Measurements from ENCODE around the gene SLC3A2. TPM values are rescaled to one million over a fixed set of nuclear protein-coding genes. Genes with fewer than 3 reads are reported as not detected.

SLC3A2 gene
- total RNA-seq, 1 experiment from 2014 or later, result 334 TPM

GRCh38 chr11:62919898-62920640 lies 39.4 kb downstream of the SLC3A2 start:
- Mint-ChIP-seq H3K36me3 (no peaks in the 10 kb centered on the region), H3K4me3 (no peak overlapping the region), H3K4me1 (peaks cover 24% of the 10 kb centered on the region), H3K9me3 (no peaks in the 10 kb centered on the region), H3K27ac (no peak overlapping the region), H3K27me3 (ENCODE audit: low read depth) (peaks cover 32% of the 10 kb centered on the region)
- ATAC-seq, result no peak
- POLR2A ChIA-PET, result no interaction called here
- no peak for DNase-seq (ENCODE audit: low spot score)
- TF ChIP-seq FOXK1 (CRISPR knock-in tag; IDR thresholded peaks at IDR 0.05), result no peak
- TF ChIP-seq NR1H2 (CRISPR knock-in tag; IDR thresholded peaks at IDR 0.05), result no peak
- TF ChIP-seq RELA (CRISPR knock-in tag; IDR thresholded peaks at IDR 0.05; ENCODE audit: borderline replicate concordance), result no peak
- TF ChIP-seq ZNF423 (CRISPR knock-in tag; IDR thresholded peaks at IDR 0.05), result no peak
- TF ChIP-seq, protein P1, sequence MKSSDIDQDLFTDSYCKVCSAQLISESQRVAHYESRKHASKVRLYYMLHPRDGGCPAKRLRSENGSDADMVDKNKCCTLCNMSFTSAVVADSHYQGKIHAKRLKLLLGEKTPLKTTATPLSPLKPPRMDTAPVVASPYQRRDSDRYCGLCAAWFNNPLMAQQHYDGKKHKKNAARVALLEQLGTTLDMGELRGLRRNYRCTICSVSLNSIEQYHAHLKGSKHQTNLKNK (CRISPR knock-in tag; IDR thresholded peaks at IDR 0.05), result no peak
- TF ChIP-seq MXD4 (CRISPR knock-in tag; IDR thresholded peaks at IDR 0.05; ENCODE audit: borderline replicate concordance), result no peak
- TF ChIP-seq USF1 (CRISPR knock-in tag; IDR thresholded peaks at IDR 0.05), result no peak
- TF ChIP-seq ZNF512 (CRISPR knock-in tag; IDR thresholded peaks at IDR 0.05; ENCODE audit: borderline replicate concordance), result no peak
- TF ChIP-seq, protein P2, sequence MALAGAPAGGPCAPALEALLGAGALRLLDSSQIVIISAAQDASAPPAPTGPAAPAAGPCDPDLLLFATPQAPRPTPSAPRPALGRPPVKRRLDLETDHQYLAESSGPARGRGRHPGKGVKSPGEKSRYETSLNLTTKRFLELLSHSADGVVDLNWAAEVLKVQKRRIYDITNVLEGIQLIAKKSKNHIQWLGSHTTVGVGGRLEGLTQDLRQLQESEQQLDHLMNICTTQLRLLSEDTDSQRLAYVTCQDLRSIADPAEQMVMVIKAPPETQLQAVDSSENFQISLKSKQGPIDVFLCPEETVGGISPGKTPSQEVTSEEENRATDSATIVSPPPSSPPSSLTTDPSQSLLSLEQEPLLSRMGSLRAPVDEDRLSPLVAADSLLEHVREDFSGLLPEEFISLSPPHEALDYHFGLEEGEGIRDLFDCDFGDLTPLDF (CRISPR knock-in tag; IDR thresholded peaks at IDR 0.05), result no peak
- TF ChIP-seq FOXP4 (CRISPR knock-in tag; IDR thresholded peaks at IDR 0.05), result no peak
- TF ChIP-seq, protein P3, sequence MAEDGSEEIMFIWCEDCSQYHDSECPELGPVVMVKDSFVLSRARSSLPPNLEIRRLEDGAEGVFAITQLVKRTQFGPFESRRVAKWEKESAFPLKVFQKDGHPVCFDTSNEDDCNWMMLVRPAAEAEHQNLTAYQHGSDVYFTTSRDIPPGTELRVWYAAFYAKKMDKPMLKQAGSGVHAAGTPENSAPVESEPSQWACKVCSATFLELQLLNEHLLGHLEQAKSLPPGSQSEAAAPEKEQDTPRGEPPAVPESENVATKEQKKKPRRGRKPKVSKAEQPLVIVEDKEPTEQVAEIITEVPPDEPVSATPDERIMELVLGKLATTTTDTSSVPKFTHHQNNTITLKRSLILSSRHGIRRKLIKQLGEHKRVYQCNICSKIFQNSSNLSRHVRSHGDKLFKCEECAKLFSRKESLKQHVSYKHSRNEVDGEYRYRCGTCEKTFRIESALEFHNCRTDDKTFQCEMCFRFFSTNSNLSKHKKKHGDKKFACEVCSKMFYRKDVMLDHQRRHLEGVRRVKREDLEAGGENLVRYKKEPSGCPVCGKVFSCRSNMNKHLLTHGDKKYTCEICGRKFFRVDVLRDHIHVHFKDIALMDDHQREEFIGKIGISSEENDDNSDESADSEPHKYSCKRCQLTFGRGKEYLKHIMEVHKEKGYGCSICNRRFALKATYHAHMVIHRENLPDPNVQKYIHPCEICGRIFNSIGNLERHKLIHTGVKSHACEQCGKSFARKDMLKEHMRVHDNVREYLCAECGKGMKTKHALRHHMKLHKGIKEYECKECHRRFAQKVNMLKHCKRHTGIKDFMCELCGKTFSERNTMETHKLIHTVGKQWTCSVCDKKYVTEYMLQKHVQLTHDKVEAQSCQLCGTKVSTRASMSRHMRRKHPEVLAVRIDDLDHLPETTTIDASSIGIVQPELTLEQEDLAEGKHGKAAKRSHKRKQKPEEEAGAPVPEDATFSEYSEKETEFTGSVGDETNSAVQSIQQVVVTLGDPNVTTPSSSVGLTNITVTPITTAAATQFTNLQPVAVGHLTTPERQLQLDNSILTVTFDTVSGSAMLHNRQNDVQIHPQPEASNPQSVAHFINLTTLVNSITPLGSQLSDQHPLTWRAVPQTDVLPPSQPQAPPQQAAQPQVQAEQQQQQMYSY (CRISPR knock-in tag; IDR thresholded peaks at IDR 0.05), result no peak
- TF ChIP-seq, protein P4, sequence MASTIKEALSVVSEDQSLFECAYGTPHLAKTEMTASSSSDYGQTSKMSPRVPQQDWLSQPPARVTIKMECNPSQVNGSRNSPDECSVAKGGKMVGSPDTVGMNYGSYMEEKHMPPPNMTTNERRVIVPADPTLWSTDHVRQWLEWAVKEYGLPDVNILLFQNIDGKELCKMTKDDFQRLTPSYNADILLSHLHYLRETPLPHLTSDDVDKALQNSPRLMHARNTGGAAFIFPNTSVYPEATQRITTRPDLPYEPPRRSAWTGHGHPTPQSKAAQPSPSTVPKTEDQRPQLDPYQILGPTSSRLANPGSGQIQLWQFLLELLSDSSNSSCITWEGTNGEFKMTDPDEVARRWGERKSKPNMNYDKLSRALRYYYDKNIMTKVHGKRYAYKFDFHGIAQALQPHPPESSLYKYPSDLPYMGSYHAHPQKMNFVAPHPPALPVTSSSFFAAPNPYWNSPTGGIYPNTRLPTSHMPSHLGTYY (CRISPR knock-in tag; IDR thresholded peaks at IDR 0.05), result no peak
- no peak for TF ChIP-seq ZNF671 (CRISPR knock-in tag; IDR thresholded peaks at IDR 0.05)
- no peak for TF ChIP-seq ZNF416 (CRISPR knock-in tag; IDR thresholded peaks at IDR 0.05)
- TF ChIP-seq SP1 (CRISPR knock-in tag; conservative IDR thresholded peaks at IDR 0.05), result no peak
- TF ChIP-seq, protein P5, sequence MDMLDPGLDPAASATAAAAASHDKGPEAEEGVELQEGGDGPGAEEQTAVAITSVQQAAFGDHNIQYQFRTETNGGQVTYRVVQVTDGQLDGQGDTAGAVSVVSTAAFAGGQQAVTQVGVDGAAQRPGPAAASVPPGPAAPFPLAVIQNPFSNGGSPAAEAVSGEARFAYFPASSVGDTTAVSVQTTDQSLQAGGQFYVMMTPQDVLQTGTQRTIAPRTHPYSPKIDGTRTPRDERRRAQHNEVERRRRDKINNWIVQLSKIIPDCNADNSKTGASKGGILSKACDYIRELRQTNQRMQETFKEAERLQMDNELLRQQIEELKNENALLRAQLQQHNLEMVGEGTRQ (CRISPR knock-in tag; IDR thresholded peaks at IDR 0.05), result no peak
- TF ChIP-seq NR2C2 (CRISPR knock-in tag; IDR thresholded peaks at IDR 0.05), result no peak
- CTCF ChIA-PET, result interaction anchor here (1.0 to 14.1 kb wide), 4 partner anchors 11 to 115 kb away, joined by 3 to 268 read pairs (median 42); no protein-coding TSS in a partner anchor
